ENCODE data around the gene ARL15. TPM values are rescaled to one million over a fixed set of nuclear protein-coding genes. Genes with fewer than 3 reads are reported as not detected.

The ARL15 gene
- total and polyA plus RNA-seq, 9 of the 15 experiments (the other 6 are each of a cell fraction or from before 2014, with no cell fraction given): 18.5 to 80.4 (median 57.0) TPM

- Histone ChIP-seq H3K4me1 (replicated peaks in 1 of 2; ENCODE audit: control insufficient read depth in 2 of 2, insufficient read depth in 2 of 2, low read length in 2 of 2) (peaks cover 0 to 17% of the 10 kb centered on the region in 2 experiments; a peak in 4 of 5 replicates), H3K27me3 (ENCODE audit: control insufficient read depth in 2 of 2, insufficient read depth in 2 of 2, low read length in 2 of 2) (no peaks in the 10 kb centered on the region), H3K36me3 (ENCODE audit: control insufficient read depth, insufficient read depth, low read length) (no peaks in the 10 kb centered on the region; the same call in 2 of the 3 replicates), H4K20me1 (replicated peaks; ENCODE audit: control insufficient read depth, insufficient read depth, low read length) (peaks cover 20% of the 10 kb centered on the region), H3K4me3 (no peak overlapping the region), H3K9me1 (ENCODE audit: control insufficient read depth, insufficient read depth, low read length) (peaks cover 4% of the 10 kb centered on the region), H2AFZ (ENCODE audit: low read depth, low read length) (no peak overlapping the region), H3K9ac (ENCODE audit: insufficient read depth in 1 of 2, low read depth in 2 of 2, low read length in 2 of 2) (no peak overlapping the region), H3K4me2 (ENCODE audit: insufficient read depth, low read length) (no peak overlapping the region), H3K79me2 (ENCODE audit: control insufficient read depth, insufficient read depth, low read length) (peaks cover 89% of the 10 kb centered on the region), H3K27ac (ENCODE audit: extremely low read depth, low read depth, low read length) (no peak overlapping the region), H3K9me3 (replicated peaks; ENCODE audit: control insufficient read depth, insufficient read depth, low read depth, low read length) (no peaks in the 10 kb centered on the region)
- ChIA-PET POLR2A (interaction anchor here (0.6 to 0.7 kb wide), 2 partner anchors 63 to 1164 kb away, joined by 3 read pairs; no protein-coding TSS in a partner anchor), CTCF (ENCODE audit: low intra/inter-chr PET ratio) (no interaction called here)
- DNase-seq (ENCODE audit: extremely low read depth in 1 of 4, low spot score in 3 of 4) (no peak), FAIRE-seq (no peak), ATAC-seq (no peak)
- intact Hi-C loops (cut with micrococcal nuclease) (loop anchor here (10.0 kb wide), 1 partner anchor 956 kb away; no protein-coding TSS in a partner anchor), in situ Hi-C loops (cut with MboI) (loop anchor here (25.0 kb wide), 1 partner anchor 784 kb away; no protein-coding TSS in a partner anchor)
- WGBS (ENCODE audit: insufficient coverage, low coverage, missing lambda C conversion rate): 93% methylated on average over 1 of the region's 1 CpG
- TF ChIP-seq CBFB (CRISPR knock-in tag; IDR thresholded peaks at IDR 0.05) (no peak), EZH2 (IDR thresholded peaks at IDR 0.05; ENCODE audit: borderline replicate concordance, low read depth, low read length) (no peak), SMARCC2 (IDR thresholded peaks at IDR 0.05; ENCODE audit: low read depth) (no peak), ZNF551 (CRISPR knock-in tag; IDR thresholded peaks at IDR 0.05) (no peak), ZNF217 (CRISPR knock-in tag; IDR thresholded peaks at IDR 0.05) (no peak), C11orf30 (IDR thresholded peaks at IDR 0.05; ENCODE audit: low read depth) (peak; percentile 58), GTF2E2 (tag; IDR thresholded peaks at IDR 0.05) (no peak), NFIX (CRISPR knock-in tag; IDR thresholded peaks at IDR 0.05; ENCODE audit: low read depth) (no peak), NR2C1 (IDR thresholded peaks at IDR 0.05) (no peak), NR2C1 (tag; IDR thresholded peaks at IDR 0.05) (no peak), CBFA2T3 (IDR thresholded peaks at IDR 0.05) (no peak), MTA3 (IDR thresholded peaks at IDR 0.05; ENCODE audit: borderline replicate concordance) (no peak), PHF21A (IDR thresholded peaks at IDR 0.05; ENCODE audit: borderline replicate concordance, low read depth) (no peak), ZNF778 (CRISPR knock-in tag; IDR thresholded peaks at IDR 0.05) (no peak), GABPB1 (CRISPR knock-in tag; IDR thresholded peaks at IDR 0.05) (no peak), ZNF316 (IDR thresholded peaks at IDR 0.05) (peak; percentile 69), GTF2A2 (tag; IDR thresholded peaks at IDR 0.05) (no peak), IFI16 (CRISPR knock-in tag; IDR thresholded peaks at IDR 0.05) (no peak)
- BruUV-seq (replicated peaks): no TSS peak
Measured at GRCh38 chr5:54221135-54221534, 89.2 kb downstream of the ARL15 start.

All from K562 (cell line).